Hematopoietic multipotent progenitor cell treated with erythropoietin and hydrocortisone succinate and interleukin-3 and kit ligand, for 8 days (in vitro differentiated cells): ENCODE data around the gene KIF16B.
A peak's percentile ranks its signal among the peaks of the same experiment; 100 is the strongest.

ENCODE experiments used
- DNase-seq: peaks from one replicate; pipeline ENCODE4 v3.0.0-alpha.2; 2015

KIF16B gene

DNA sequence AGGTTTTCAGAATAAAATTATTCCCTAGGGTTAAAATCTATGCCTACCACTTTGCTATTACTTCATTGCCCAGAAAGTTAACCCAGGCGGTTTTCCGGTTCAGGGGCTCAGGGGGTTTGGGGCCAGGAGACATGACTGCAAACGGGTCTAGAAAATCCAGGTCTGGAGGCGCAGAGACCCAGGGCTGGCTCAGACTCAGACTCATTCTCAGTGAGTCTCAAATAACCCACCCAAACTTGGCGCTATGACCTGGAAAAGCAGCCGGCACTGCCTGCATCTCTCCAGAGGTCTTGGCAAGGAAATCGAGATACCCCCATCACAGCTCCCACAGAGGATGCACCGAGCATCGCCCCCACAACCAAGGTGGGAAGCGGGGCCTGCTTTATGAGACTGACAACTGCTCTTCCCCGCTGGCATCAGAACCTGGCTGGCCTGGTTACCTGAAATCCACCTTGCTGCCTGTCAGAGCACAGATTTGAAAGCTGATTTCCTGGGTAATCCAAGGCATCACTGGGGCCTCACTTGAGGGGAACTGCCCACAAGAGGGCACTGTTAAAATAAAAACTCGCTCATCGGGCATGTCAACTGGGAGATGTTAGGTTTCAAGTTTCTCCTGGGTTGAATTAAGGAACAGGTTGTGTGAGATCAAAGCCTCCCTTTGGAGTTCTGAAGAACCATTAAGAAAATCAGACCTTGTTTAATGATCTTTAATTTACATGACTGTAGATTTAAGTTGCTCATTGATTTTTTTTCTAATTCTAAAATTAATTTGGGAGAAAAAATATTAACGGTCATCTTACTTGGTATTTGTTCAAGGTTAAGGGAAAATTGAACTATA is 55.1 kb downstream of the KIF16B start:
- peak; percentile 39 for DNase-seq

DNA sequence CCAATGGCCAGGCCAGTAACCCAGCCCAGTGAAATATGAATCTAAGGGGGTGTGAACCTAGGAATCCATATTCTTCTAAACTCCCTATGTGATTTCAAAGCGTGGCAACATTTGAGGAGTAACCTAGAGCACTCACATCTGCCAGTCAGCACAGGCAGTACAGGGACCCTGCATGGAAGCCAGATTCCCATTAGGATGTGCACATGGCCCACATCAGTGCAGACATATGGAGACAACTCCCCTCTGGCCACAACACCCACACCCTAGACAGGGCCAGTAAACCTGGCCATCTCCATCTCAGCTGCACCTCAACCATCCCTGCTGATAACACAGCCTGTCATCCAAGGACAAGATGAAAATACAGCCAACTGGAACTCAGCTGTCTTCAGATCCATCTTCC is 56.5 kb downstream of the KIF16B start:
- no peak for DNase-seq

DNA sequence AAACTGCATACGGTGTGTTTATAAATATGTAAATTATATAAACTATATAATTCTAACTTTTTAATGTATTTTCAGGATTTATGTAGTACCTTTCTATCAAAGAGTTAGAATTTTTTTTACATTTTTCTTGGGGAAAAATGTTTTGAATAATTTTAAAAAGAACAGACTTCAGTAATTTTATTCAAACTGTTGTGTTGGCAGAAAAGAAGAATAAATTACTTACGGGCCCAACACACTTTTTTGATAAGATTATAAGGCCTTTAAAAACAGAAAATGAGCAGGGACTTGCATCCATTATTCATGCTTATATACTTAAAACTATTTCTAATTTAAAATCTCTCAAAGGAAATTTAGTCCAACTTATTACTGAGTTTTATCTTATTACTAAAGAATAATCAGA is 58.2 kb downstream of the KIF16B start:
- DNase-seq, result no peak

DNA sequence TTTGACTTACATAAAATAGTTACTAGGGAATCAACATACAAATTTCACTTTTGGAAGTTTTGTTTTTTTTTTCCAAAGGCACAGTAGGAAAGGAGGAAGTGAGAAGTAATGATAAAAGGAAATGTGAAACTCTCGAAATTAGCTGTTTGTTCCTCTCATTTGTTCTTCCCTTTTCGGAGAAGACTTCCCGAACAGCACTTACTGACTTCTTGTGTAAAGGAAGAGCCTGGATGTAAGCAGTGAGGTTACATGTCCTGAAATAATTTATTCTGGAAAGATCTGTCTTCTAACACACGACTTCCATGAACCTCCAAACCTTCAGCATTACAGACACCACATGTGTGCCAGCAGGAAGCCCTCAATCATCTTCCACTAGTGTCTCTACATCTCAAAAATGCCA is 59.1 kb downstream of the KIF16B start:
- no peak for DNase-seq

DNA sequence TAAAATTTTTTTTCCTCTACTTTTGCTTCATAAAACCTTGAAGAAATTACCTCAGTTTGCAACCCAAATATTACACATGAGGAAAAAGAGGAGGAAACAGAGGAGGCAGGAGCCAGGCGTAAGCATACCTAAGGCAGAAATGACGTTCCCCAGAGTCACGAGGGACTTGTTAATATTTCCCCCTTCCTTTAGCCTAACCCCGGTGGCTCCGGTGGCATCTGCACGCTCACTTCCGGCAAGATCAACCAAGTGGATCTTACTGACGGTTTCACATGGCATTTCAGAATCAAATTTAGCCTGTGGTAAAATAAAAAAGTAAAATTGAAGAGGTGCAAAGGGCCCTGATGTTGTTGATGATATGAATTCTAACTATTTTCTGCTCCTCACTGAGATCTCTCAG is 67.4 kb downstream of the KIF16B start:
- no peak for DNase-seq

DNA sequence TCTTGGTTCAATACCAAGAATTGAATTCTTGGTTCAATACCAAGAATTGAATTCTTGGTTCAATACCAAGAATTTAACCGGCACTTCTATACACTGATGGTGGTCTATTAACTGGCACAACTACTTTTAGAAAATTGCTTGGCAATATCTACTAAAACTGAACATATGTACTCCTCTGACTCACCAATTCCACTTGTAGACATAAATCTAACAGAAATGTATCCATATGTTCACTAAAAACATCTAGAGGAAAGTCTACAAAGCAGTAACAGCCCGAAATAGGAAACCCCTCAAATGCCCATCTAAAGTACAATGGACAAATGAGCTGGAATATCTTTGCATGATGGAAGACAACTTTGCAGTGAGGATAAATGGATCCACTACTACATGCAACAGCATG is 71.9 kb downstream of the KIF16B start:
- no peak for DNase-seq

DNA sequence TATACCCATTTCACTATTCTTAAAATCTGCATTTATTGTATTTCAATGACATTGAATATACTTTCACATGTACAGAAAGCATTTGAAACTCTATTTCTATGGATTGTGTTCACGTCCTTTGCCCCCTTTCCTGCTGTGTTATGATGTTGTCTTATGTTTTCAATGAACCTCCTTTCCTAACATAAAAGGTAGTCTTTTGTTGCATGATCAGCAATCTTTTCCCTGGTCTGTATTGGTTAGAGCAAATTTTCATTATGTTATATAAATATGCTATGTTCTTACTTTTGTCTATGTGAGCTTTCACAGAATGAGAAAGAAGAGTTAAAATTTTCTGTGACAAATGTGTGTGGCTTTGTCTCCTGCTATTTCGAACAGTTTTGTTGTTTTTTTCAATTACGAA is 73.1 kb downstream of the KIF16B start:
- DNase-seq, result no peak

DNA sequence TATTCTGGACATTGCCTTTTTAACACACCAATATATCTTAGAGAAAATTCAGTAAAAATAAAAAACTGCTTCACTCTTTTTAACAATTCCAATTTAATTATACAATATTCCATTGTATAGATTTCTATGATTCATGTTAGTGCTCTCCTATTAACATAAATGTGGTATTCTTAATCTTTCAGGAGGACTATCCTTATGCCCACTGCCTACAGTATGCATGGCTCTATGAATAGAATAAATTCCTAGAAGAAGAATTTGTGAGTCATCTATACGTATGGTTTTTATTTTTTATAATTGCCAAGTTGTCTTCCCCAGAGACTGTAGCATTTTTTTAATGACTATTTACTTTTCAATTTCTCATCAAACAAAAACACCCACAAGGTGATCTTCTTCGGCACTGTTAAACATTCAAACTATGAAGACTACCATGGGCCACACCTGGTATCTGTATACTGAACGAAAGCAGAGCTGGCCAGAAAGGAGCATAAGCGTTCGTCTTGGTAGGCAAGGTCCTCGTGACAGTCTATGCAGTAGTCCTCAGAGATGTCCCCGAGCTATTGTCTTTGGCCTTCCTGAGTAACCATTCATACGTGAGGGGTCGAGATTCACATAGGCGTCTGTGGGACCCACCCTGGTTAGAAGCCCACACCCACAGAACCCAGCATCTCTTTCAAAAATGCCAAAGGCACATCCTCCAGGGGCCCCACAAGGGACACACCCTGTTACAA is 74.6 kb downstream of the KIF16B start:
- no peak for DNase-seq

DNA sequence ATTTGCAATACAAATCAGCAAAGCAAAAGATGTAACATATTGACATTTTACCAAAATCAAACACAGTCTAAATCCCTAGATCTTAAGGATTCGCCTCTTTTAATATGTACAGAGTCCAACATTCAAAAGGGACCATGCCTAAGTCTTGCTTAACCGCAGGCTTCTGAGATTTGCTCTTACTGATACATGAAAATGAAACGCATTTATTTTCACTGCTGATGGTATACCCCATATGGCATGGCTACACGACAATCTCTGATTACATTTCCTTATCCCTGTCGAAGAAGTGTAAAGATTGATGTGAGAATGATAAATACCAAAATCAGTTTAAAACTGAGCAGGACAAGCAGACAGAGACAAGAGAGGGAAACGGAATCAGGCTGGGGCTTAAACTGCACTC is 75.4 kb downstream of the KIF16B start:
- DNase-seq, result no peak

DNA sequence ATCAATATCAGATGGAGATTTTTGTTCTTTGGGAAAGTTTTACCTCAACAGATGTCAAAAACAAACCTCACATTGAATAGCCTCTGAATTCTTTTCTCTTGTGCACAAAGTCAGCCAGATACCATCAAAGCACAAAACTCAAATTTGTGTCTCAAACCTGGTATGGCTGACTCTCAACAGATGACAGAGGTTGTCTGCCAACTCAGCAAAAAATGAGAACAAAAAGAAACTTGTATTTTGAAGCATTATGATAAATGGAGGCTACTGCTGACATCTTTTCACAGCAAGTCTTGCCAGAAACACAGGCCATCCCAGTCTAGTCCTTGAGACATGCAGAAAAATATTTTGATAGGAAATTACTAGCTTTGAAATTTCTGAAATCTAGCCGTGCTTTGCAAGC is 79.8 kb downstream of the KIF16B start:
- no peak for DNase-seq

DNA sequence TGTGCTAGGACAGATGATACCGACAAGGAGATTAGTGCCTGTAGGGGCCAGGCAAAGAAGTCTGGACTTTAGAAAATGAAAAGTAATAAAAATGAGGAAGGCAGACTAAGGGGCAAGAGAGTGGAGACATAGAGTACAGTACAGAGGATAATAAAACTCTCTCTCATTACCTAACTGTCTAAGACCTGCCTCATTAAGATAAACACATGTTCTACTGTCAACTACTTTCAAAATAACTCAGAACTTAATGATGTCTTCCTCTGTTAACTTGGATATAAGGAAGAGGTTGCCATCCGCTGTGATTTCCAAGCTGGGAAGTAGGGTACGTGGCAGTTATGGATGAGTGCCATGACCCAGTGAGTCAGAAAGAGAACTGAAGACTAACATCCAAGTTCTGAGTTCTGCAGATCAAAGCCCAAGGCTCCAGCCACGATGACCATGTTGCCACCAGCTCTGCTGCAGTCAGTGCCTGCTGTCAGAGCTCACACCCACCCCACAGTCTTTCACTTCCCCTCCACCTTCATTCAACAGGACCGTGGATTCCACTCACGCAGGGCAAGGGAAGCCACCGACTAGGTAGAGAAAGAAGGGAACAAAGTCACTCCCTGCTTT is 81.8 kb downstream of the KIF16B start:
- no peak for DNase-seq

DNA sequence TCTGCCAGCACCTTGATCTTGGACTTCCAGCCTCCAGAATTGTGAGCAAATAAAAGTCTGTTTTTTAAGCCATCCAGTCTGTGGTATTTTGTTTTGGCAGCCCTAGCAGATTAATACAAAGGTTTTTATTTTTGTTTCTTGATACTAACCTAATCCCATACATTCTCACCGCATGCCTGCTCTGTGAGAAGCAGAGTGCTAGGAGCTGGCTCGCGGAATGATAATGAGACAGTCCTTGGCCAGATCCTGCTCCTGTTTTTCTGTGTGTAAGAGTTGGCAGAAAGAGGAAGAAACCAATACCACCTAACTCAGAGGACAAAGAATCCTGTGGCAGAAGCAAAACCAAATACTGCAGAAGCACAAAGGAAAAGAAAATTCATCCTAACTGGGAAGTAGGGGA is 82.6 kb downstream of the KIF16B start:
- no peak for DNase-seq

DNA sequence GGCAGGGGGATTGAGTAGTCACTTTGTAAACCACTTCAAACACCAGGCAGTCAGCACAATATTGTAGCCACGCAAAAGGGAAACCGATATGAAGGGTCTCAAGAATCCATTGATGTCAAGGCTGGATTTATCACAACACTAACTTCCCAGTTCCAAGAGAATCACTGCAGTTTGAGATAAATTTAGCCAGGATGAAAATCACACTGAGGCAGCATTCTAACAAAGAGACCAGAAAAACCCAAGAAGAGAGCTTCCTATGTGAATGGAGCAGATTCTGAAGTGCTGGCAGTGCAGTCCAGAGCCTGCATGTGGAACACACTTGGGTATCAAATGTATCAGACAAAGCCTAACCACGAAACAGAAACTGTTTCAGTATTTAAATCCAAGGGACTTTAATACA is 84.6 kb downstream of the KIF16B start:
- no peak for DNase-seq

DNA sequence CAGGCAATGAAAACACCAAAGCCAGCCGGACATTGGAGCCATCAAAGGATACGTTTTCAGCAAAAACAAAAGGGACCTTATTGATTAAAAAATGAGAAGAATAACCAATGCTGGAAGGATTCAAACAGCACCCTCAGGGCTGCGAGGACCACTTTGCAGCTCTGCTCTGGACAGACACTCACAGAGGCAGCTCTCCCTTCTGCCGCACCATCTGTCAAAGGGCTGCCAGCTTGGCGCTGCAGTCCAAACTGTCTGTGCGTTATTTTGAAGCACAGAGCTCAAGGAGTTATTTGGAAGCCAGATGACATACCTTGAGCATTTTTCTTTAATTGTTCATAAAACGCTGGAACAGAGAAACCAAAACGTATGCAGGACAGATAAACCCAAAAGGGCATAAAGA is 85.2 kb downstream of the KIF16B start:
- DNase-seq, result no peak

DNA sequence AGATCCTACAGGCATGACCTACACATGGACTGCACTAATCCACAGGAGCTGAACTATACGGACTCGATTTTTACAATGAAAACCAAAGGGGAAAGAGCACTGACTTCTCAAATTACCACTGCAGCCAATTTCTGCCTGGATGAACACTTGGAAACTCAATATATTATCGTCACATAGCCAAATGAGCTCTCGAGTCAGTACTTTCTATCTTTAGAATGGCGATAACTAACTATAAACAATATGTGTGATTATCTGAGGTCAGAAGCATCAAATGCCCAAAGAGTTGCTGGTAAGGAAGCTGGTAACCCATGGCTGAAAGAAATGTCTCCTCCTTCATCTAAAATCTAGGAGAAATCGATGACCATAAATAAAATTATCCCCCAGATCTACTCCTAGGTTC is 86.7 kb downstream of the KIF16B start:
- no peak for DNase-seq

DNA sequence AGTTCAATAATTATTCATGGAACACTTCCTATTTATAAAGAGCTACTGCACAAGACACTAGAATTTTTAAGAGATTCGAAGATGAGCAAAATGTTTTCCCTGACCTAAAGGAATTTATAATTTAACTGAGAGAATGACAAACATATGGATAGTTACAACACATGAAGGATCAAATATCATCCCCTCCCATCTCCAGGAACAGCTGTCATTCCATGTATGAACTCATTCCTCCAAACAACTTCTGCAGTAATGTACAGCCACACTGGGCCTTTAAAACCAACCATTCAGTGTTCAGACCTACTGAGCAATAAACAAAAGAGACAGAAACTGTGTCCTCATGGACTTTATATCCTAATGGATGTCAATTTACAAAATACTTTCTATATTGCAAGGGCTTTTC is 87.8 kb downstream of the KIF16B start:
- DNase-seq, result no peak

DNA sequence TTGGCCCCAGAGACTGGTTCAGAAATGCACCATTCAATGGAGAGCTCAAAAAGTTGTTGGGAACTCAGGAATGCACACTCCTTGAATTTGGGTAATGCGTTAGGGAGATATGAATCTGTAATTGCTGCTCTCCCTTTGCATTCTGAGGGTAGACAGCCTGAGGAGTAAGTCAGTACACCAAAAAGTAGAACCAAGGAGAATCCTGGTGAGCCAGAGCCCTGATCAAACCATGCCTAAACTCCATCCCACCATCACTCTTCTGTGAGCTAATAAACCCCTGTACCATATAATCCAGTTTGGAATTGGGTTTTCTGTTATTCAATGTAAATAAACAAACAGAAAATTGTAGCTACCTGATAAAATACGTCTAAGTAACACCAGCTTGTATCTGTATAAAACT is 90.2 kb downstream of the KIF16B start:
- no peak for DNase-seq

DNA sequence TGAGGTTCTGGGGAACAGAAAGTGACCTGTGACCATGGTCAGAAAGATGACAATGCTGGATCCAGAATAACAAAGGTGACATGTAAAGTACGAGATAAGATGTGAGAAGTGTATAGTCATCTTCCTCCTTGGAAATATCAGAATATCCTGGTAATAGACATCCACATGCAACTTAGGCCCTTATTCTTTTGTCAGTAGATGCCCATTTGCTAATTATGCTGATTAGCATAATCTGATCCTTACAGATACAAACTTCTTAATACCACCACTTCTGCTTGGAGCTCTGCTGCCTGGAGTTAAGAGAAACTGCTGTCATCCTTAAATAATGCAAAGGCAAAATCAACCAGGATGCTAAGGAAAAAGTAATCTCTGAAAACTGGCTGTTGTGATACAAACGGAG is 91.3 kb downstream of the KIF16B start:
- no peak for DNase-seq

DNA sequence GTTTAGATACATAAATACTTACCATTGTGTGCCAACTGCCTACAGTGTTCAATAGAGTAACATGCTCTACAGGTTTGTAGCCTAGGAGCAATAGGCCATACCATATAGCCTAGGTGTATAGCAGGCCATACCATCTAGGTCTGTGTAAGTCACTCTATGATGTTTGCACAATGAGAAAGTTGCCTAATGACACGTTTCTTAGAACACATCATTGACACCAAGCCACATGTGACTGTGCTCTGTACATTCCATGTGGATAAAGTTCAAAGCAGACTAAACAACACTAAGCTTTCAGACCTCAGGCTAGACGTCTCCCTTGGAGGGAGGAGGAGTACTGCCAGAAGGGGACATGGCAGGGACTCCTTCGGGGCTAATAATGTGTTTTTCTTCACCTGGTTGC is 93.6 kb downstream of the KIF16B start:
- DNase-seq, result no peak

DNA sequence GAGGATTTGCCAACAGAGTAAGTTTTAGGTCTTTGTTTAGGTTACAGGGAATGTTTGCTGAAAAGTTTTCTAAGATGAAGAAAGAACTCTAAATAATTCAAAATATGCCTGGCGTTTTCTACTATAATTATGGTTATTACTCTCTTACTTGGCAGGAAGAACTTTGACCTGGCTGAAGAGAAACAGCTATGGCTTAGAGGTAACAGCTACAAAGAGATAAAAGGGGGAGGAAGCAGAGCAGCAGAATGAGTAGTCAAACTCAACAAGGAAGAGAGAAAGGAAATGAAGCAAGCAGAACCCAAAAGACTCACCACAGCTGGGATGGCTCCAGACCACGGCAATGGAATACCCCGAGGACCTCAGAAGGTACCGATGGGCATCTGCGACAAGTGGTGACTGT is 95.6 kb downstream of the KIF16B start:
- no peak for DNase-seq

DNA sequence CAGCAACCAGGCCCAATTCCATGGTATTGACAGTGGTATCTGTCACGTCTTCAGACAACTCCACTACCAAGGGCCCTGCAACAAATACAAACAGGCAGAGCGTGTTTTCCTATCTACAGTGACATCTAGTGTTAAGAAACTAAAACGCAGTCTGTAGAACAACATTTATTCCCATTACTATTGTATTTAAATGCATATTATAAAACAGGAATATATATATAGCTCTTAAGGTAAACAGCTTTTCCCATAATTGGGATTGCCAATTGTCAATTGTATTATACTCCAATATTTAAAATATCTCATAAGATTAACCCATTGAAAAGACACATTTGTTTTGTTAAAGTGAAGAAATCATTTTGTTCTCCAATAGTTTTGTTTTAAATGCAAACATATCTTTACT is 97.2 kb downstream of the KIF16B start:
- DNase-seq, result peak; percentile 57

DNA sequence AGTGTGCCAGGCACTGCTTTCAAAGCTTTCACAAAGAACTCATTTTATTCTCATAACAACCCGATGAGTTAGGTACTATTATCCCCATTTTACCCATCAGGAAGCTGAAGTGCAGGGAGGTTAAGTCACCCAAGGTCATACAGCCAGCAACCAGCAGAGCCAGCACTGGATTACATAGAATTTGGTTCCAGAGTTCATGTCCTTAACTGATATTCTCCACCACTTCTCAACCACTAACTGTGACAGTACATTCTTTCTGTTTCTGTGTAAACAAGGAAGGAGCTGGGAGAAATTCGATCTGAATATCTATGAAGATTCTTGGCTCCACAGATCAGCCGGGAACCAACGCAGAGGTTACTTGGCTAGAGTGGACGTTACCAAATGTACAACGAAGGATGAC is 98.0 kb downstream of the KIF16B start:
- DNase-seq, result no peak

DNA sequence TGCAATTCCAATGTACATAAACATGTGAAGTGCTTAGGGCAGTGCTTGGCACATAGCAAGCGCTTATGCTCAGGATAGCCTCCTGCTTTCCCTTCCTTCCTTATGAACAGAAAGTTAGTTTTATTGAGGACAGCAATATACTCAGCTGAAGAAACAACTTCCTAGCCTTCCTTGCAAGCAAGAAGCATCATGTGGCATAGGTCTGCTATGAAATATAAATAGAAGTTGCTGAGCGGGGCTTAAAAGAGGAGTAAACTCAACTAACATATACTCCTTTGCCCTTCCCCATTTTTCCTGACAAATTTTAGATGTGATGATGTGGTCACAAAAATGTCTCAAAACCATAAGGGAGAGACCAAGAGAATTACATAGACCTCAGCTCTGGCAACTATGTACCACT is 98.9 kb downstream of the KIF16B start:
- no peak for DNase-seq
